Astrocyte (in vitro differentiated cells and primary cell): ENCODE measurements around the gene RNPC3. TPM values are rescaled to one million over a fixed set of nuclear protein-coding genes. Genes with fewer than 3 reads are reported as not detected.

Experiments
- DNase-seq: peaks from one replicate; pipeline ENCODE4 v3.0.0-alpha.2; 2010; ENCODE audit warnings: low read depth
- FAIRE-seq: peaks from 2 replicates; lab custom pipeline; 2011; peaks lifted over from hg19 to GRCh38; lab: Jason Lieb, UNC
- H2AFZ ChIP-seq: 2 replicates; pipeline ENCODE4 v1.6.0; 2012; ENCODE audit warnings: low read depth, low read length, inconsistent platforms
- H3K27ac ChIP-seq: 2 replicates; pipeline ENCODE4 v1.5.1; 2011; ENCODE audit warnings: low read depth, low read length, inconsistent platforms
- H3K27me3 ChIP-seq: 2 replicates; pipeline ENCODE4 v1.6.0; 2011; ENCODE audit warnings: low read length, inconsistent platforms; ENCODE audit not compliant: insufficient read depth
- H3K36me3 ChIP-seq: 2 replicates; pipeline ENCODE4 v1.5.1; 2011; ENCODE audit warnings: low read length, inconsistent platforms; ENCODE audit not compliant: insufficient read depth
- H3K4me1 ChIP-seq: 2 replicates; pipeline ENCODE4 v1.5.1; 2011; ENCODE audit warnings: low read length, inconsistent platforms; ENCODE audit not compliant: insufficient read depth
- H3K4me2 ChIP-seq: 2 replicates; pipeline ENCODE4 v1.6.0; 2012; ENCODE audit warnings: low read length, inconsistent platforms
- H3K4me3 ChIP-seq: 2 replicates; pipeline ENCODE4 v1.5.1; 2011; ENCODE audit warnings: low read depth, mild to moderate bottlenecking, low read length, inconsistent platforms; ENCODE audit not compliant: insufficient read depth
- H3K79me2 ChIP-seq: 2 replicates; pipeline ENCODE4 v1.6.0; 2012; ENCODE audit warnings: mild to moderate bottlenecking, low read length, inconsistent platforms; ENCODE audit not compliant: insufficient read depth
- H3K9ac ChIP-seq: 2 replicates; pipeline ENCODE4 v1.6.0; 2012; ENCODE audit warnings: mild to moderate bottlenecking, low read length, inconsistent platforms
- H3K9me3 ChIP-seq: 2 replicates; pipeline ENCODE4 v1.5.1; 2012; ENCODE audit warnings: low read depth, mild to moderate bottlenecking, low read length, inconsistent platforms; ENCODE audit not compliant: insufficient read depth
- H4K20me1 ChIP-seq: 2 replicates; pipeline ENCODE4 v1.6.0; 2012; ENCODE audit warnings: low read length, inconsistent platforms; ENCODE audit not compliant: insufficient read depth
- H3K27ac Mint-ChIP-seq: one replicate; pipeline ENCODE4 v1.8.0; 2021; ENCODE audit warnings: mild to moderate bottlenecking, mixed read lengths; ENCODE audit not compliant: unreplicated experiment
- H3K27me3 Mint-ChIP-seq: one replicate; pipeline ENCODE4 v1.8.0; 2021; ENCODE audit warnings: low read depth, mixed read lengths; ENCODE audit not compliant: unreplicated experiment
- H3K36me3 Mint-ChIP-seq: one replicate; pipeline ENCODE4 v1.8.0; 2021; ENCODE audit warnings: low read depth, mixed read lengths; ENCODE audit not compliant: unreplicated experiment
- H3K4me1 Mint-ChIP-seq: one replicate; pipeline ENCODE4 v1.8.0; 2021; ENCODE audit warnings: low read depth, mixed read lengths; ENCODE audit not compliant: unreplicated experiment
- H3K4me3 Mint-ChIP-seq: one replicate; pipeline ENCODE4 v1.8.0; 2021; ENCODE audit warnings: mild to moderate bottlenecking, moderate library complexity, mixed read lengths; ENCODE audit not compliant: unreplicated experiment
- H3K9me3 Mint-ChIP-seq: one replicate; pipeline ENCODE4 v1.8.0; 2021; ENCODE audit warnings: mild to moderate bottlenecking, mixed read lengths; ENCODE audit not compliant: unreplicated experiment
- CTCF ChIP-seq: IDR thresholded peaks from 2 replicates; pipeline ENCODE4 v1.5.1; 2011; ENCODE audit warnings: low read depth, mild to moderate bottlenecking, inconsistent platforms, low read length, moderate library complexity; ENCODE audit not compliant: insufficient read depth
- EZH2 ChIP-seq: IDR thresholded peaks from 2 replicates; pipeline ENCODE4 v1.6.1; 2012; ENCODE audit warnings: mild to moderate bottlenecking, low read length, inconsistent platforms; ENCODE audit not compliant: insufficient read depth
- total RNA-seq: library from RNA; stranded (reverse); gene quantifications from 2 replicates; pipeline ENCODE4 v1.2.1, GENCODE V29; 2021

RNPC3 gene
- total RNA-seq, 1 donor from 2014 or later = 12.7 TPM

GRCh38 chr1:103517380-103518047 is 8.0 kb upstream of the RNPC3 start:
- no peaks in the 10 kb centered on the region for H4K20me1 ChIP-seq
- no peak for FAIRE-seq
- H2AFZ ChIP-seq = no peak overlapping the region
- H3K27me3 ChIP-seq = no peaks in the 10 kb centered on the region
- H3K4me2 ChIP-seq = no peak overlapping the region
- H3K9ac ChIP-seq = no peak overlapping the region
- H3K79me2 ChIP-seq = no peaks in the 10 kb centered on the region
- peak overlapping the region; percentile 34 for H3K27ac ChIP-seq
- Mint-ChIP-seq H3K36me3 (peaks cover 2% of the 10 kb centered on the region), H3K27me3 (no peaks in the 10 kb centered on the region), H3K9me3 (no peaks in the 10 kb centered on the region), H3K4me3 (no peak overlapping the region), H3K4me1 (peaks cover 8% of the 10 kb centered on the region), H3K27ac (no peak overlapping the region)
- peaks cover 20% of the 10 kb centered on the region for H3K4me1 ChIP-seq
- no peaks in the 10 kb centered on the region for H3K9me3 ChIP-seq
- H3K36me3 ChIP-seq = no peaks in the 10 kb centered on the region
- H3K4me3 ChIP-seq = no peak overlapping the region
- peak; percentile 16 for DNase-seq
- no peak for TF ChIP-seq CTCF
- TF ChIP-seq EZH2 = no peak

GRCh38 chr1:103520822-103521221 is 4.7 kb upstream of the RNPC3 start:
- DNase-seq = no peak
- TF ChIP-seq EZH2 (no peak), CTCF (no peak)
- no peaks in the 10 kb centered on the region for H3K79me2 ChIP-seq
- Mint-ChIP-seq H3K4me1 (peaks cover 9% of the 10 kb centered on the region), H3K9me3 (no peaks in the 10 kb centered on the region), H3K4me3 (no peak overlapping the region), H3K27ac (no peak overlapping the region), H3K36me3 (no peaks in the 10 kb centered on the region), H3K27me3 (no peaks in the 10 kb centered on the region)
- H3K4me2 ChIP-seq = no peak overlapping the region
- no peak overlapping the region for H3K27ac ChIP-seq
- no peak overlapping the region for H3K9ac ChIP-seq
- H3K4me3 ChIP-seq = no peak overlapping the region
- peaks cover 21% of the 10 kb centered on the region for H3K4me1 ChIP-seq
- H3K36me3 ChIP-seq = no peaks in the 10 kb centered on the region
- no peaks in the 10 kb centered on the region for H4K20me1 ChIP-seq
- FAIRE-seq = no peak
- H2AFZ ChIP-seq = no peak overlapping the region
- no peaks in the 10 kb centered on the region for H3K9me3 ChIP-seq
- no peaks in the 10 kb centered on the region for H3K27me3 ChIP-seq

GRCh38 chr1:103523346-103523745 is 2.2 kb upstream of the RNPC3 start:
- no peaks in the 10 kb centered on the region for H4K20me1 ChIP-seq
- peaks cover 10% of the 10 kb centered on the region for H3K4me1 ChIP-seq
- Mint-ChIP-seq H3K27me3 (no peaks in the 10 kb centered on the region), H3K4me3 (no peak overlapping the region), H3K27ac (no peak overlapping the region), H3K9me3 (no peaks in the 10 kb centered on the region), H3K4me1 (peaks cover 12% of the 10 kb centered on the region), H3K36me3 (no peaks in the 10 kb centered on the region)
- no peaks in the 10 kb centered on the region for H3K36me3 ChIP-seq
- no peak overlapping the region for H3K4me3 ChIP-seq
- no peak overlapping the region for H3K9ac ChIP-seq
- no peak overlapping the region for H3K4me2 ChIP-seq
- DNase-seq (no peak), FAIRE-seq (no peak)
- peaks cover 21% of the 10 kb centered on the region for H3K79me2 ChIP-seq
- TF ChIP-seq EZH2 (no peak), CTCF (no peak)
- H3K27me3 ChIP-seq = no peaks in the 10 kb centered on the region
- H3K27ac ChIP-seq = no peak overlapping the region
- no peak overlapping the region for H2AFZ ChIP-seq
- no peaks in the 10 kb centered on the region for H3K9me3 ChIP-seq
